NCI-H460 (cell line): ENCODE results near the gene WDSUB1. TPM values are rescaled to one million over a fixed set of nuclear protein-coding genes. Genes with fewer than 3 reads are reported as not detected.

Experiments
- DNase-seq: peaks from one replicate; pipeline ENCODE4 v3.0.0-alpha.2; 2016; ENCODE audit warnings: low read depth; ENCODE audit errors: extremely low read depth
- total RNA-seq: library from RNA; depleted of rRNA; stranded (reverse); fragments of >200 nt; shearing (Covaris generic); gene quantifications from 2 replicates; pipeline ENCODE4 v1.2.3, GENCODE V29; 2014

The WDSUB1 gene
- total RNA-seq, 1 experiment from 2014 or later = 16.8 TPM

DNA sequence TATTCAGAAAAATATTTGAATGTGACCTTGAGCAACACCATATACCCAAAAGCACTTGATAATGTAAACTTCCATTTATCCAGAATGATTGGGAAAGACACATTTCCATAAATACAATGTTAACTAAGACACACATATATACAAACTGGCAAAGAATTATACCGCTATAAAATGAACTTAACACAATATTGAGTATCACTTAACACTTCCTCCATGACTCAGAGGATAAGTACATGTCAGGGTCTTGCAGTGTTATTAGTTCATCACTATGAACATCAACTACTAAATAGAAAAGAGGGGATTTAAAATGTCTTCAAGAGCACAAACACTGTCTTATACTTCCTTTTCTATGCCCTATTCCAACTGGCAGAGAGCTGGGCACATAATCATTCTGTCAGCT is 18.6 kb downstream of the WDSUB1 start:
- no peak for DNase-seq

- DNase-seq = no peak
These were observed 19.9 kb downstream of the WDSUB1 start for GRCh38 chr2:159266554-159266953.

DNA sequence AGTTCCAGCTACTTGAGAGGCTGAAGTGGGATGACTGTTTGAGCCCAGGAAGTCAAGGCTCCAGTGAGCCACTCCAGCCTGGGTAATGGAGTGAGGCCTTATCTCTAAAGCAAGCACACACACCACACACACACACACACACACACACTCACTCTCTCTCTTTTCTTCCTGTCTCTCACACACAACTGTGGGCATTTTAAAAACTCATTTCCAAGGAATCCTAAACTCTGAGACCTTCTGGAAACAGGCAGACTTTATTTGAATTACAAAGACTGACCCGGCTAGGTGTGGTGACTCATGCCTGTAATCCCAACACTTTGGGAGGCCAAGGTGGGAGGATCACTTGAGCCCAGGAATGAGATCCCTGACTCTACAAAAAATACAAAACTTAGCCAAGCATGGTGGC is 21.3 kb downstream of the WDSUB1 start:
- DNase-seq = no peak

DNA sequence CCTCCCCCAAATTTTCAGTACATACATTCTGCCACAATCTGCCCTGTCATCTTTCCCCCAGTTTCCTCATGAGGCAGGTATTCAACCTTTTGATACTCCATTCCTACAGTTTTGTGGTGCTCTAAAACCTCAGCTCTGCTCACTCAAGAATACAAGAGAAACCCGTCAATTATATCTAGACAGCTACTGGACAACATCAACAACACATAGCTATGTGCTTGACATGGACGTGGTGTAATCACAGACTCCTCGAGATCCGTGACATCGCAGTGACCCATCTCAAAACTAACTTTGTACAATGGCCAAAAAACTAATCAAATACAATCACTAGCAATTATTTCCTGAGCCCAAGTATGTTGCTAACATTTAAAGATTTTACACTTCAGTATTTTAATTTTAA is 23.6 kb downstream of the WDSUB1 start:
- DNase-seq = no peak

GRCh38 chr2:159262226-159262625 is 24.3 kb downstream of the WDSUB1 start:
- DNase-seq = no peak

GRCh38 chr2:159256159-159256558 is 30.3 kb downstream of the WDSUB1 start:
- no peak for DNase-seq

GRCh38 chr2:159252905-159253304 is 33.6 kb downstream of the WDSUB1 start:
- DNase-seq = no peak

- no peak for DNase-seq
These were observed 35.0 kb downstream of the WDSUB1 start for GRCh38 chr2:159251296-159252173.

GRCh38 chr2:159249990-159250715 is 36.4 kb downstream of the WDSUB1 start:
- DNase-seq = peak; percentile 44

DNA sequence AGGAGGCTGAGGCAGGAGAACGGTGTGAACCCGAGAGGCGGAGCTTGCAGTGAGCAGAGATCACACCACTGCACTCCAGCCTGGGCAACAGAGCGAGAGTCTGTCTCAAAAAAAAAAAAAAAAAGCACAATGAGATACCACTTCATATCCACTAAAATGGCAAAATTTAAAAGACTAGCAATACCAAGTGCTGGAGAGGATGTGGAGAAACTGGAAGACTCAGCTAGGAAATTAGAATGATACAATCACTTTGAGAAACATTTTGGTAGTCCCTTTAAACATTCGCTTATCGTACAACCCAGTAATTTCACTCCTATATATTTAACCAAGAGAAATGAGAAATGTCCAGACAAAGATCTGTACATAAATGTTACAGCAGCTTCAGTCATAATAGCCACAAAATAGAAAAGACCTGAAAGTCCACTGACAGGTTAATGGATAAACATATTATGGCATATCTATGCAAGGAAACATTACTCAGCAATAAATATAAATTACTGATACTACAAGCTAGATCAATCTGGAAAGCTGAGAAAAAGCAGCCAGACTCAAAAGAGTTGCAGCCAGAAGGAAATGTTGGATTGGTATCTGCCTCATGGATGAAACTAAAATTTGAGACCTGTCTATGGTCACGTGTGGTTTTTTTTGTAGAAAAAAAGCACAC is 40.0 kb downstream of the WDSUB1 start:
- DNase-seq = no peak

- no peak for DNase-seq
These were observed 43.0 kb downstream of the WDSUB1 start for GRCh38 chr2:159243529-159243928.

GRCh38 chr2:159234868-159235267 is 51.6 kb downstream of the WDSUB1 start:
- no peak for DNase-seq

DNA sequence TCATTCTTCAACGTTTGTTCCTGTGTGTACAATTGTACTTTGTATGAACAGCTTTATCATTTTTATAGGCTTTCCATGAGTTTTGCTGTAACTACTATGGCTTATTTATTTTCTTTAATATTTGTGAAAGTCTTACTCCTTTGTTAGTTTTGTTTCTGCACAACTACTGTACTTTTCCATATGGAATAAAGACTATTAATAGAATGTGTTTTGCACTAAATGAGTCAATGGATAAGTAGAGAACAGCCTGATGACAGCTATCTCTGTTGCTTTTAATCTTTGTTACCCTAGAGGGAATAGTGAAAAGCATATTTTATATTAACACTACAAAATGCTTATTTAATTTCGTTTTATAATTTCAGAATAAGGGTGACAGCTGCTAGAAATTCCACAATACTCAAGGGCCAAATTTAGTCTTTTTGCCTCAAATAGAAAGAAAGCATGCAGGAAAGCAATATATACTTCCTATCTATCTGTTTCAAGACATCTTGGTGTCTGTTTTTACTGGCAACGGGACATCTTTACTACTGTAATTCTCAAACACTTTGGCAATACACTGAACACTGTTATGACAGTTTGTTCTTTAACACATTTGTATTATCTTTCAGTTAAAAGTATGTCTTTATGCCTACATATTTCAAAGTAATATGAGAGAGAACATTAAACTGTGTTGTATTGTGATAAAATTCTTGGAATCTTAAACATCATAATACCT is 53.9 kb downstream of the WDSUB1 start:
- DNase-seq = no peak

DNA sequence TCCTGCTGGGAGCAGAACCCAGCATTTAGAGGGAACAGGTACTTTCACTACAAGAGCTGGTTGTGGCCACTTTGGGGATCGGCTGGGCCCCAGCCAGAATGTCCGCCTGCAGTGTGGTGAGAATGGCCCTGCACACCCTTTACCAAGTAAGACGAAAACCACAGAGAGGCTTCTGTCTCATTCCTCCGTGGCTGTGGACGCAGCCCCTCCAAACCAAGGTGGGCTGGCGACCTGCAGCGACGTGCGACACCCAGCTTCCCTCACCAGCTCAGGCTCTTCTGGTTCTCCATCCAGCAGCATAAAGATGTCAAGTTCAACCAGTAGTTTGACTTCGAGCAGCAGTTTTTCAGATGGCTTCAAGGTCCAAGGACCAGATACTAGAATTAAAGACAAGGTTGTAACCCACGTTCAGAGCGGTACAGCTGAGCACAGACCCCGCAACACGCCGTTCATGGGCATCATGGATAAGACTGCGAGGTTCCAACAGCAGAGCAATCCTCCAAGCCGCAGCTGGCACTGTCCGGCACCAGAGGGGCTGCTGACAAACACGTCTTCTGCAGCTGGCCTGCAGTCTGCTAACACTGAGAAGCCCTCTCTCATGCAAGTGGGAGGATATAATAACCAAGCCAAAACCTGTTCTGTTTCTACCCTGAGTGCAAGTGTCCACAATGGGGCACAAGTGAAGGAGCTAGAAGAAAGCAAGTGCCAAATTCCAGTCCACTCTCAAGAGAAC is 56.2 kb downstream of the WDSUB1 start:
- DNase-seq = no peak

DNA sequence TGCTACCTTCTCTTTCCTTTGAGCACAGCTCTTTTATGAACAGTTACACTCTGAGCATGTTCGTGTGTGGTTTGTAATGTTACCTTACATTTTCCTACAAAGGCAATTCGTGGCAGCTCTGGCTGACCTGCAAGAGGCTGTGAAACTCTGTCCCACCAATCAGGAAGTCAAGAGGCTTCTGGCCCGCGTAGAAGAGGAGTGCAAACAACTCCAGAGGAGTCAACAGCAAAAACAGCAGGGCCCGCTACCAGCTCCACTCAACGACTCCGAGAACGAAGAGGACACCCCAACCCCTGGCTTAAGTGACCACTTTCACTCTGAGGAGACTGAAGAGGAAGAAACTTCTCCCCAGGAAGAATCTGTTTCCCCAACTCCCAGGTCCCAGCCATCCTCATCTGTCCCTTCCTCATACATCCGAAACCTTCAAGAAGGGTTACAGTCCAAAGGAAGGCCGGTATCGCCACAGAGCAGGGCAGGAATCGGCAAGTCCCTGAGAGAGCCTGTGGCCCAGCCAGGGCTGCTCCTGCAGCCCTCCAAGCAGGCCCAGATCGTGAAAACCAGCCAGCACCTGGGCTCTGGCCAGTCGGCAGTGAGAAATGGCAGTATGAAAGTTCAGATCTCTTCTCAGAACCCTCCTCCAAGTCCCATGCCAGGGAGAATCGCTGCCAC is 56.9 kb downstream of the WDSUB1 start:
- no peak for DNase-seq

DNA sequence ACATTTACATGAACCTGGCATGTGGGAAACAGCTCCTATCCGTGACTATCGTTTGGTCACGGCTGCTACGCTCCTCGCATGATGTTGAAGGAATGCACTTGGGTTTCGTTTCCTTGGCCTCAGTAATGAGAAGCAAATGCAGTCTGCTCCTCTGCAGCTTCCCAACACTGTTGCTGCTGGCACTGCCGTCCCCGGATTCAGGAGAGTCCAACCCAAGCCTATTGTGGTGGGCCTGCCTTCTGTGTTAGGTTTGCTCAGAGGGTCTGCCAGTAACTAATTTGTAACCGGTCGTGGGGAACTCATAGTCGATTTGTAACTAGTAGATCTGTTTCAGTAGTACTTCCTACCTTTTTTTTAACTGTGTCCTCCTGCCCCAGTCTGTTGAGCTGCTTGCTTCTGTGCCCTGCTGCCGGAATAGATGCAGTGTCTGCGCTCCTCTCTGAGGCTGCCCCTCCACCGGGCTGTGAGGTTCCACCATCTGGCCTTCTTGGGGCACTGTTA is 58.4 kb downstream of the WDSUB1 start:
- no peak for DNase-seq

GRCh38 chr2:159227467-159227866 is 59.0 kb downstream of the WDSUB1 start:
- DNase-seq = no peak

DNA sequence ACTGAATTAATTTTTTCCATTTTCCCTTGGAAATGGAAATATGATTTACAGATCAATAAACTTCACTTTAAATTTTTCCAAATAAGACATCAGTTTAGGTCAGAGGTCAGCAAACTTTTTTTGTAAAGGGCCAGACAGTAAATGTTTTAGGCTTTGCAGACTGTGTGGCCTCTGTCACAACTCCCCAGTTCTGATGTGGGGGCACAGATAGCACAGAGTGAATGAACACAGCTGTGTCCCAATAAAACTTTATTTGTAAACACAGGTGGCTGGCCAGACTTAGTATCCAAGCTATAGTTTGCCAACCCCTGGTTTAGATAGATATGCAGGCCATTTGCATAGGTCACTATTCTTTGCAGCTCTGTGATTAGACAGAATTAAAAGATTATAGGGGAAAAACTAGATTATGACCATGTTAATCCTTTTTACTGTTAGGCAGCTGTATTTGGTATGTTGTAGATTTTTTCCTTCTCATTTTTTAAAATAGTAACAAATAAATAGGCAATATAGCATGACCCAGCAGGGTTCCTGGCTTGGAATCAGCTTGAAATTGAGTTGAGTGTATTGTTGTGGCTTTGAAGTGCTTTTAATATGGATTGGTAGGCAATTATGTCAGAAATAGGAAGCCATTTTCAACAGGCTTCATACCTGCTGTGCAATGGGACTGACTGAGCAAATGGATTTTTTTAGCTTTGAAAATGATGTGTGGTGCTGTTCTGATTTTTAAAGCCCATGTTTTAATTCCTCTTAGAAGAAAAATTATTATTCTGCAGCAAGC is 59.7 kb downstream of the WDSUB1 start:
- DNase-seq = no peak

DNA sequence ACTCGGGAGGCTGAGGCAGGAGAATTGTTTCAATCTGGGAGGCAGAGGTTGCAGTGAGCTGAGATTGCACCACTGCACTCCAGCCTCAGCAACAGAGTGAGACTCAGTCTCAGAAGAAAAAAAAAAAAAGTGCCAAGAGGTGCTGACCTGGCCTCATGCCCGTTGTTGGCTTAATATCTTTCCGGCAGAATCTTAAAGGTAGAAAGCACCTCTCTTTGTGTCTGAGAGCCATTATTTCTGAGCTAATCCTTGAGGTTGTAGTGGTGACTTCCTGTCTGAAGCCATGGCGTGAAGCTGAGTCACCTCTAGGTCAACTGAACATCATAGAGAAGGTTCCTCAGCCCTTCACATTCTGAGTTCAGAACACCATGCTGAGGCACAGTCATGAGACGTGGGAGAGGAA is 60.4 kb downstream of the WDSUB1 start:
- peak; percentile 19 for DNase-seq
